Subcutaneous adipose tissue (tissue), 4 donors: ENCODE data around the gene BLOC1S4. TPM values are rescaled to one million over a fixed set of nuclear protein-coding genes. Genes with fewer than 3 reads are reported as not detected.

Source experiments
- CTCF ChIP-seq: fragments of 450-650 bp; IDR thresholded peaks from one replicate; pipeline ENCODE4 v1.5.1; 2016; ENCODE audit warnings: low read depth, mild to moderate bottlenecking, control low read depth, antibody characterized with exemption, moderate library complexity
- total RNA-seq, 4 donors: library from RNA; depleted of rRNA; stranded (reverse); fragments of >200 nt; gene quantifications; one replicate each; pipeline ENCODE4 v1.1.0, GENCODE V29; 2016

BLOC1S4 gene
- total RNA-seq, 4 donors from 2014 or later, result 6.4 to 15.3 (median 13.1) TPM

- no peak for TF ChIP-seq CTCF
Measured at GRCh38 chr4:6694177-6694901, 21.6 kb upstream of the BLOC1S4 start.

- no peak for TF ChIP-seq CTCF
Measured at GRCh38 chr4:6695660-6696610, 20.0 kb upstream of the BLOC1S4 start.

- TF ChIP-seq CTCF, result no peak
Measured at GRCh38 chr4:6696611-6697010, 19.4 kb upstream of the BLOC1S4 start.

- TF ChIP-seq CTCF, result no peak
Measured at GRCh38 chr4:6697131-6697530, 18.8 kb upstream of the BLOC1S4 start.

- no peak for TF ChIP-seq CTCF
Measured at GRCh38 chr4:6699388-6699787, 16.6 kb upstream of the BLOC1S4 start.

- no peak for TF ChIP-seq CTCF
Measured at GRCh38 chr4:6699903-6700302, 16.1 kb upstream of the BLOC1S4 start.

- no peak for TF ChIP-seq CTCF
Measured at GRCh38 chr4:6701371-6701770, 14.6 kb upstream of the BLOC1S4 start.
